Inflammatory macrophage treated with lipopolysaccharide for 4 hours (primary cell): ENCODE data around the gene GSG1.

Source experiments
- DNase-seq: peaks from one replicate; pipeline ENCODE4 v3.0.0-alpha.2; 2020

The GSG1 gene

DNA sequence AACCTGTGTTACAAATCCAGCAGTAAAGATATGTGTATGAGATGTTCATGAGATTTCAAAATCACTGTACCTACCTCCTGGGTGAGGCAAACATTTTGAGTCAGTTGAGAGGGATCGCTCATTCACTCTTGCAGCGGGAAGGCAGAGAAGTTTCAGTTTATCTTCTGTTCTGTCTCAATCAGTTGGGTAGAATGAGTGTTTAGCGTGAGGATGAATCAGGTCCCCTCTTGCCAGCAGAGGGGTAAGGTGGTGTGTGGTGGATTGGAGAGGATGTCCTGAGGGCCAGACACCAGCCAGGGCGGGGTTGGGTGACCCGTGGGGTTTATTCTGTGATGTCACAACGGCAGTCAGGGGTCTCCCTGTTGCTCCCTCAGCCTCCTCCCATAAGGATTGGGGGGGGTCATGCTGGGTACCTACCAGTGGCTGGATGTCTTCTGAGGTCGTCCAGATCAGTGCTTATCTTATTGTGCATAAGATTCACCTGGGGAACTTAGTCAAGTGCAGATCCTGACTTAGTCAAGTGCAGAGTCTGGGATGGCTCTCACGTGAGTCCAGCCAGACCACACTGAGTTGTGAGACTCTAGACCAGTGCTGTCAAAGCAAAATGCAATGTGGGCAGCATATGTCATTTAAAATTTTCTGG is at the start of gene GSG1:
Gene GSG1 (minus strand): TSS at position 277 of the 643 bp plus-strand sequence. CDS start 155 bp downstream, at position 122.
- peak; percentile 64 for DNase-seq

DNA sequence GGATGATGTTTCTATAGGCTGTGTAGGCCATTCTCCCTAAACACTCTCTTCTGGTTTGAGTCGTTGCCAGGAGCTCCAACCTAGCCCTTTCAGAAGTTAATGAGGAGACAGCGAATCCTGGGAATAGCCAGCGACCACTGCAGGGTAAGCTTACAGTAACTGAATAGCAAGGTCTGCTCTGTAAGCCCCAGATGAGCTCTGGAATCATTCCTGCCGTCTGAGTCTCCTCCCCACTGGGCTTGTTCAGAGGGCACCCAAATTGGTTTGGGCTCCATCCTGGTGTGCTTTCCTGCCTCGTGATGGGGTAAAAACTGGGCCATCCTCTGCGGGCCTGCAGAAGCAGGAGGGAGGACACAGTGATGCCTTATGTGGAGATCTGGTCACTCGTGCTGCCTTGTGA is 49.7 kb upstream of the GSG1 start:
- no peak for DNase-seq

DNA sequence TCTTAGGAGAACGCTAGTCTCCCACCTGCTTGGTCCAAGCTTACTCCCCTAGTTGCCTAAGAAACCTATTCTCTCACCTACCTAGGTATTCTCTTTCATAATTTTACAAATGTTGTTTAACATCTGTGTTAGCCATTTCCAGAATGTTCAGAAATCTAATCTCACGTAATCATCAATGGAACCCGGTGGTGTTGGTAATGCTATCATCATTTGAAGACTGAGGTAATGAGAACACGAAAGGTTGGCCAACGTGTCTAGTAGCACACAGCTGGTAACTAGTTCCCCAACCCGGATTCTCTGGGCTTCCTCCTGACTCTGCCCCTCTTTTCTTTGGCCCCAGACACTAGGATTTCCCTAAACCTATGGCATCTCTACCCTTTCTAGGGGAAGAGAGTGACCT is 49.3 kb upstream of the GSG1 start:
- DNase-seq = peak; percentile 43

DNA sequence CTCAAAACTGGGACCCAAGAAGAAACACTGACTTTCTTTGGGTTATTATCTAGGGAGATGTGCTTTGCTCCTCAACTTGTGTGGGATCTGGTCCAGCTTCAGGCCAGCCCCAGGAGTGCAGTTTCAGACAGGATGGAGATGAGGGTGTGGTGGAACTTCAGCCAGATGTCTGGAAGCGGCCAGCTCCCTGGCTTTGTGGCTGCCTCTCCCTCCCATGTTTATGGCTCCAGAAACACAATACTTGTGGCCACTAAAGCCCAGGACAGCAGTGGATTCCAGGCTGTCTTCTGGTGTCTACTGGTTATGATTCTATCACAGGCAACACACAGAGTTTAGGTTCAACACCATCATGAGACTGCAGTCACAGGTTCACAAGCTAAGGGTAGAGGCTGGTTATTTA is 48.8 kb upstream of the GSG1 start:
- DNase-seq = no peak

DNA sequence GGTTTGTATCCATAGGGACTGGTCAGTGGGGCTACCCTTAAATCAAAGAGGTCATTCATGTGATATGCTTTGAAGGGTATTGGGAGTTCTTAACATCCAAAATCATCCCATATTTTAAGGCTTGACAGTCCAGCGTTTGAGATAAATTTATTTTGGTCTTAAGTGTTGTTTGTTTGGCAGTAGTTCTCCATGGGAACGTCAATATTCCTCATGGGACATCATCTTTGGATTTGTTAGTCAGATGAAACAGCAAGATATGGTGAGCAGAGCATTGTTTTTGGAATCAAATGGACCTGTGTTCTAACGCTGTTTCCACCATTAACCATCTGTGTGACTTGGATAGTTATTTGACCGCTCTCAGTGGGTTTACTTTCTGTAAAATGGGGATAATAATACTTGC is 45.9 kb upstream of the GSG1 start:
- no peak for DNase-seq

DNA sequence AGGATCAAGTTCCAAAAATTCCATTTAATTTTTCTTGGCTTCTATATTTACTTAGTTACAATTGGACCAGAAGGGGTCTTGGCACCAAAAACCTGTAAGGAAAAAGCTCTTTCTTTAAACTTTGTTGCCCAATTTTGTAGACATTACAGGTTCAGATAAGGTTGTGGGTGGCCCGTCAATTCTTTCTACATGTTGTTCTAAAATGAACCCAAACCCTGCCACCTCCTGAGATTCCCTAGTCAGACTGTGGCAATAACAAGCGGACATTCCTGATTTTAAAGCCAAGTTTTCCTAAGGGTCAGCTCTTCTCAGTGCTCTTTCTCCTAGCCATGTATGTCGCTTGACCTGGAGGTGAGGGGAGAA is 45.0 kb upstream of the GSG1 start:
- DNase-seq = no peak

DNA sequence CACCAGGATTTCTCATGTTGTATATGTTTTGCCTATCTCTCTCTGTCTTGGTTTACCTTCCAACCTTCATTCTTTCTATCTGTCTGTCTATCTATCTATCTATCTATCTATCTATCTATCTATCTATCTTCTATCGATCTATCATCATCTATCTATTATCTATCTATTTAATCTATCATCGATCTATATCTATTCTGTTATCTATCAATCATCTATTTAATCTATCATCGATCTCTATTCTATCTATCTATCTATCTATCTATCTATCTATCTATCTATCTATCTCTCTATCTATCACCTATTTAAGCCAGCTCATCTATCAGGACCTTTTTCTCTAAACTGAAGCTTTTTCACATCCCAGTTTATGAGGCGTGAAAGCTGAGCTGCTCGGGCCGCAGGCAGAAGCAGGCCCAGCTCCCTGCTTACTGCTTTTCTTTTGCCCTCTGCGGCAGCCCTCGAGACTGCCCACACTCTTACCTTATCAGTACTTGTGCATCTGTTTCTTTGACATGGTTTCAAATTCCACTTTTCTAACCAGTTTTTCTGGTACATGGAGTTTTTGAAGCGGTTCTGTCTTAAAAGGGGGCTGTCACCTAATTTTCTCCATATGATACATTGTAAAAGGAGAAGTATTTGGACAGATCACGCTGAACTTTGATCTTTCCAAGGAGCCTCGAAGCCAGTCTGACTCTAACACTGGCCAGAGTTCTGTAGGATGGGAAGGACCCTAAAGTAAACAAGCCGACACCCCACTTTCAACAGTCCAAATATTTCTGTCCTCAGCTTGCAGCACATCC is 44.4 kb upstream of the GSG1 start:
- DNase-seq = no peak

DNA sequence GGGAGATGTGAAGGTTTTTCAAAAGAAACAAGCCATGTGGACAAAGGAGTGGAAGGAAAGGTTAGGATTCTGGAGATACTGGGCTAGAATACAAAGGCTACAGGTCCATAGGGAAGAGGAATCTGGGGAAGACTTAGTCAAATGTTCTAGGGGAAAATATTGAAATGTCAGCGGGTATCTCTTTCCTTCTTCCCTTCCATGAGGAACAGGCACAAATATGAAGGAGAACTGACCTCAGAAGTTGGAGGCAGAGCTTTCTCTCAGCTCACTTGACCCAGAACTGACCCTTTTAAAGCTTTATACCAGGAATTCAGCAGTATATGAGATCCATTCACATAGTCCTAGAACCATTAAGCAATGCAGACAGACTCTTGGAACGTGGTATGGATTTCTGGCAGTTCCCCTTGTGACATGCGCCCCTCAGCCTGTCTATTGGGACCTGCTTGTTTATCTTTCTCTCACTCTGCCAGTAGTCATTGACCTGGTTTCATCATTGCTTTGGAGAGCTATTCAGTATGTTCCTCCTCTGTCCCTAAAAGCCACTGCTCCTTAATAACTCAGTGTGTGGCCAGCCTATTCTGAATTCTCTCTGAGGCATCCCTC is 43.0 kb upstream of the GSG1 start:
- peak; percentile 27 for DNase-seq

DNA sequence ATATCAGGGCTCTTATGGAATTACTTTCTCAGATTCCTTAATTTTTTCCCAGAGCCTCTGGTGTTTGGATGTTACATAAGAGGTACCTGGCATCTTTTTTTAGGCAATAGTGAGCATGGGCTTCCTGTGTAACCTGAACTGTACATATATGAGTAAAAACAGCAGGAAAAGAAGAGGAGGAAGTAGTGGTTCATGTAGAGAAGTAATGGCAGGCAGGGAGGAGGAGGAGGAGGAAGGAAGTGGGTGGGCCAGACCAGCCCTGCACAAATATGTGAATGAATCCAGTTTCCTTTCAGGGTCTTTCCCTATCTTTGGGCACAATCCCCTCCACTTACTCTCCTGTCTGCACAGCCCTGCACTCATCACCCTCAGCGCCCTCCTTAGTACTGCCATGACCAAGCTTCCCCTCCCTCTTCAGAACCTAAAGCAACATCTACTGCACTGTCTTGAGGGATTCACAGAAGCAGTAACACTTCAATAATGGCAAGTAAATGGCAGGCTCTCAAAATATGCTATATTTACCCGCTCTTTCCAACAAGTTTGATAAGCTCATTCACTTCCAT is 40.9 kb upstream of the GSG1 start:
- DNase-seq = peak; percentile 42

DNA sequence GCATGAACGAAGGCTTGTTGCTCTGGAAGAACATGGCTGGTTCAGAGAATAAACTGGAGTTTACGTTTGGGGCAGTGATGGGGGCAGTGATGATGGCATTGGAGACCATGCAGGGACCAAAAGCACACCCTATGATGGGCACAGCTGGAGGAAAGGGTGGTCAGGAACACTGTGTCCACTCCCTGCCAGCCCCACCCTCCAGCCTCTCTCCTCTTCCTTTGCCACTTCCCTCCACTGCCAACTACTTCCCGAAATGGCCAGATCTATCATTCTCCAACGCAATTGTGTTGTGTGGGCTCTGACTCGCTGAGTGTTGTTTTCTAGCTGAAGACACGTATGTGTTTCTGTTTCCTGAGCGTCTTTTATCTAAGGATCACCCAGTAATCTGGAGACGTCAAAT is 39.3 kb upstream of the GSG1 start:
- peak; percentile 45 for DNase-seq

DNA sequence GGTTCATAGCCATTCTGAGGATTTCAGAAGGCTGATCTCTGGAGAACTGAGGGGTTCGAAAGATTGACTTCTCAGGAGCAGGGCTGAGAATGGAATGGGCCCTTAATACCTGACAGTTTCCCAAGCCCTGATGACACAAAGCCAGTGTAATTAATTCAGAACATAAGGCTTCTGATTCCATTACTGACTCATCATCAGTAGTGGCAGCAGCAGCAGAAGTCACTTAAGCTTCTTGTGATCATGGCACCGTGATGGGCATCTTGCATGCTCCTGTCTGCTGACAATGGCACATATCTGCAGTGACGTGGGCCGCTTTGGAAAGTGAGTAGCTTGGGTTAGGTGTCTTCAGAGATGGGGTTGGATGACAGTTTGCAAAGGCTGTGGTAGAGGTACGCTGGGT is 38.2 kb upstream of the GSG1 start:
- peak; percentile 27 for DNase-seq

DNA sequence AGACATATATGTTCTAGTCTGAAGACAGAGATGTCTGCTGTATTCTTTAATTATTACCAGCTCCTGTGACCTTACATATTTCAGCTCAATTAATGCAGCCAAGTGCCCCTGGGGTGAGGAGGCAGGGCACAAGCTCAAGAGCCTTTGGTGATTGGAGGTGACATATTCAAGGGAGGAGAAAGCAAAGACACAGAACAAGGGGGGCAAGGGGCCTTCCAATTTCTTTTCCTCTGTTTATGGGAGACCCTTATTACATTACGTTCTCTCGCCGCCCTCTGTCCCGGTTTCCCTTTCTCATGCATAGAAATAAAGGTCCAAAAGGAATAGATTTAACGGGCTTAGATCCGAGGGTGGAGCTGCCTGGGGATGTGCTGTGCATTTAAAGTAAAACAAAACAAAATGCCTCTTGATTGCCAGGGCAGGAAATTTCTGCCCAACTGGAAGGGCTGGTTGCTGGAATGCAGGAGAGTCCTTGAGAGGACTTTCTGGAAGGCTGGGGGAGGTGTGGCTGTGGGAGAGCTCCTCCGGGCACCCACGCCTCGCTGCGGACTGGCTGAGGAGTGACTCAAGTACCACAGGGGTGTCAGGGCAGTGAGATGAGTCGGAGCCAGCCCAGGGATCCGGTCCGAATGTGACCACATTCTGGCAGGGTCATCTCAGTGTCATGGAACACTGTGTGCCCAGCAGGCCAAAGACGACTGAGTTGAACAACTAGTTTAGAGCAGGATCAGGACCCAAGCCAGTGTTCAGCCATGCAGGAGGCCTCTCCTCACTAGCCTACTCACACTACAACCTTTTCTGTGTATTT is 32.1 kb upstream of the GSG1 start:
- peak; percentile 21 for DNase-seq

DNA sequence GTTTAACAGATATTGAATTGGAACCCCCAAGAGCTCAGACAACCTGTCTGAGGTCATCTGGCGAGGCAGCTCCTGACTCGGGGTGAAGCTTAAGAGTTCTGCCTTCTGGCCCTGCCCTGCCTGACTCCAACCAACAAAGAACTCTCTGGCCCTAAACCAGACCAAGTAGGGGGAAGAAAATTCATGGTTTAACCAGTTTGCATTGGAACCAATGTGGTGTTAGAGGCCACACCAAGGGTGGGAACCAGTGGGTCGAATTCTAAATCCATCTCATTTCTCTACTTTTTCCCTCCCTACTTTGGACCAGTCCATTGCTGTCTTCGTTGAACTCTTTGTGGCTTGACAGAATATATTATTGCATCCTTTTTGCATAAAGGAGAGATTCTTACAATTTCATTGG is 30.4 kb upstream of the GSG1 start:
- DNase-seq = no peak

DNA sequence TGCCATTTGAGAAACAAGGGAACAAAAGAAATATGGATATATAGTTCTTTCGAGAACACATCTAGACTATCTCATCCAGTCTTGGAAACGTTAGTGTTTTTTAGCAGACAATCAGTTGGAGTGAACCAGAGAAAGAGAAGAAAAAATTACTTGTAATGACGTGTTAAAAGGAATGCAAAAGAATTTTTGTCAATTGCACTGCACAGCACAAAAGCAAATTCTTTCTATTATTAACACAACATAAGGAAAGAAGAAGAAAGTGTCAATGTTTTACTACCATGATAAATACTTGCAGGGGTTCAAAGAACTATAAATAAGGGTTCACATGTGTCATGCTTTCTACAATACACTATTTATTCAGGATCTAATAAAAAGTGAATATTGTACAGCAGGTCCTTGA is 27.5 kb upstream of the GSG1 start:
- no peak for DNase-seq

DNA sequence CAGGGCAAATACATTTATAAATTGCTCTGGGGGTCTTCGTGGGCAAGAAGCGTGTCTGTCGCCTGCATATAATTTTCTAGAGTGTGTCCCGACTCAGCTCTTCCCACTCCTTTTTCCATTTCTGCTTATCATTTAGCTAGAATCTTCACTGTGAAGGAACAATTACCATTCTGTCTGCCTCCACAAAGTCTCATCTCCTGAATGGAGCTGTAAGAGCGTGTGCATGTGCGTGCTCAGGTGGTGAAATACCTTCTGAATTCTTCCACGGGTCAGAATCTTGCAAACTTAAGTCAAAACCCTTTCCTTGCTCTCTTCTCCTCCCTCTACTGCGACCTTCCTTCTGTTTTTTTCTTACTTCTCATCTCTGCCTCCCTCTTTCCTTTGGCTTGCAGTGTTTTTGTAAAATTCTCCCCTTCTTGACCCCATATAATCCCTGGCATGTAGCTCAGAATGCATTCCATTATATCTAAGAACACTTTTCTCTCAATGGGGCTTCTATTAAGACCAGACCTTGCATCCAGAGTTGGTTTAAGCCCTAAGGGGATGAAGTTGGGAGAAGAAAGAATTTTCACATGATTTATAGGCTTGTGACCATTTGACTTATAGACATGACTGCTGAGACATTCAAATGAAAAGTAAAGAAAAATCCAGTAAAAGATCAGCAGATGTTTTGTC is 25.0 kb upstream of the GSG1 start:
- no peak for DNase-seq

DNA sequence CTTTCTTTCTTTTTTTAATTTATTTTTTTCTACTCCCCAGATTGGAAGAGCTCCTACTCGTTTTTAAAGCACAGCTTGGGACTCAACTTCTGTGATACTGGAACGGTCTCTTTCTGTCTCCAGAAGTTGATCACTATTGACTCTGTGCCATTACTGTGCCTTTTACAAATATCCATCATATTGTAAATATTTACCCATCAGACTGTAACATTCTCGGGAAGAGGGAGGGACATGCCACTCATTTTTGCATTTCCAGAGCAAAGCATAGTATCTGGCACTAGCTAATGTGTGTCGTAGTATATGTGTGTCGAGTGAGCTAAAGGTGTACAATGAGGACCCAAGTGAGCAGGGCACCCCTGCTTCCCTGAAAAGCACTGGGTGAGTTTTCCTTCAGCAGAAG is 24.0 kb upstream of the GSG1 start:
- DNase-seq = no peak

DNA sequence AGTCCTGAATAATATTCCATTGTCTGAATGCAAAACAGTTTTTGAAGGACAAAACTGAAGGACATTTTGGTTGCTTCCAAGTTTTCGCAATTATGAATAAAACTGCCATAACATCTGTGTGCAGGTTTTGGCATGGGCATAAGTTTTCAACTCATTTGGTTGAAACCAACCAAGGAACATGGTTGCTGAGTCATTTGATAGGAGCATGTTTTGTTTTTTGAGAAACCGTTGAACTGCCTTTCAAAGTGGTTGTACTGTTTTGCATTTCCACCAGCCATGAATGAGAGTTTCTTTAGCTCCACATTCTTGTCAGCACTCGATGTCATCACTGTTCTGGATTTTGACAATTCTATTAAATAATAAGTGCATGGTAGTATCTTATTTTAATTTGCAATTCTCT is 23.0 kb upstream of the GSG1 start:
- no peak for DNase-seq

DNA sequence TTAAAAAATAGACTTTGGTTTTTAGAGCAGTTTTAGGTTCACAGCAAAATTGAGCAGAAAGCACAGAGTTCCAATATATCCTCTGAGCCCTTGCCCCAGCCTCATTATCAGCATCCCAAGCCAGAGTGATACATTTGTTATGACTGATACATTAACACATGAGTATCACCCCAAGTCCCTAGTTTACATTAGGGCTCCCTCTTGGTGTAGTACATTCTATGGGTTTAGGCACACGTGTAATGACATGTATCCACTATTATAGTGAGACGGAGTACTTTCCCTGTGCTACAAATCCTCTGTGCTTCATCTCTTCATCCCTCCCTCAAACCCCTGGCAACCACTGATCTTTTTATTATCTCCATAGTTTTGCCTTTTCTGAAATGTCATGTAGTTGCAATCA is 22.5 kb upstream of the GSG1 start:
- no peak for DNase-seq

DNA sequence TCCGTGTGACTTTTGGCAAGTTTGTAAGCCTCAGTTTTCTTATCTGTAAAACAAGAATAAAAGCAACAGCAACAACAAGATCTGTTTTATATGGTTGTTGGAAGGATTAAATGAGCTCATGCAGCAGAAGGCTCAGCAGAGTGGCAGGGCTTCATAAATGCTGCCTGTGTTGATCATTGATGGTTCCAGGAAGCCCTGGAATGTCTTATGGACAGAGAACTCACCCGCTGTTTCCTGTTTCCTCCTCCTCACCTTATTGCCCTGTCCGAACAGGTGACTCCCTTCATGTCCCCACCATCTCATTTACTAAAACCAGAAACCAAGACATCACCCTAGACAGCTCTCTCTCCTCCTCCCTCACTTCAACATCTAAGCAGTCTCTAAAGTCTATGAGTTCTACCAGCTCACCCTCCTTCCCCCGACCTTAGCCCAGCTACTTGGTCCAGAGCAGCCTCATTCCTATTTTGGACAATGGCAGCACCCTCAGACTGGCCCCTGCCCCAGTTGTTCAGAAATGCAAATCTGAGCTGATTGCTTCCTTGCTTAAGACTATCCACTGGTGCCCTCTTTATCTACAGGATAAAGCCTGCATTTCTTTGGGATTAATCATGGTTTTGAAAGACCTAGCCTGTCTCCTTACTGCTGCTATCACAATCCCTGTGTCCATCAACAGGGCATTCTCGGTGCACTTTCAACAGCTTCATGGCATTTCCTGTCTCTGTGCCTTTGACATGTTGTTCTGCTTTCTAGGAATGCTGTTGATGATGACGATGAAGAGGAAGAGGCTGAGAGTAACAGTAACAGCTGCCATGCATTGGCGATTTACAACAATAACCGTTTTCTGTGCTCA is 21.4 kb upstream of the GSG1 start:
- DNase-seq = no peak

DNA sequence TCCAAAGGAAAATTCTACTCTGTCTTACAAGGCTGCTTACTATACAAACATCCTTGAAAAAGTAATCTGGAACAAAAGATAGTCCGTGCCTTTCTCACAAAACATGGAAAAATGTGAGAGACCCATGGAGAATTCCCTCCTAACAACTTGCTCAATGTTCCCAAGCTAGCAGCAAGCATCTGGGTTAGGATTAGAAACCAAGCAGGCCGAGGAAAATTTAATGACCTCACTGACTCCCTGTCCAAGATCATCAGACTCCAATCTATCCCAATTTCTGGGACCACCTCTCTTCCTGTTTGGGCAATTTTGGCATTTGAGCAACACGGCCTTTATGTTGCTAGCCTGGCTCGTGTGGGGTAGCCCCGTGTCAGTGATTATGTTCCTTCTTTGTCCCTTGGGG is 18.1 kb upstream of the GSG1 start:
- DNase-seq = no peak

DNA sequence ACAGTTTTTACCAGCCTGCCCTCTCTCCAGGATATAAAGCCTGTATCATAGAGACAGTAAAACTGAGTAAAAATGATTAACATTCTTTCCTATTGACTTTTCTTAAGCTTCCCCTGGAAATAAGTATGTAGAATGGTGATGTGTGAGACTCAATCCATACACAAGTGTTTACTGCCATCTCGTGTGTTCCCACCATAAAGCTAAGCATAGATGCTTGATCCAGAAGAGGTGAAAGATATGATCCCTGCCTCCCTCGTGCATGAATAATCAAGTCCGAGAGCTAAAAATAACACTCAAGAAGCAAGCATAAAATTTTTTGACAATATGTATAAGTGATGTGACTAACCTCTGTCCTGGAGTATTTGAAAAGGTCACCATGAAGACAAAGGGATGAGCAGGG is 16.9 kb upstream of the GSG1 start:
- DNase-seq = no peak

DNA sequence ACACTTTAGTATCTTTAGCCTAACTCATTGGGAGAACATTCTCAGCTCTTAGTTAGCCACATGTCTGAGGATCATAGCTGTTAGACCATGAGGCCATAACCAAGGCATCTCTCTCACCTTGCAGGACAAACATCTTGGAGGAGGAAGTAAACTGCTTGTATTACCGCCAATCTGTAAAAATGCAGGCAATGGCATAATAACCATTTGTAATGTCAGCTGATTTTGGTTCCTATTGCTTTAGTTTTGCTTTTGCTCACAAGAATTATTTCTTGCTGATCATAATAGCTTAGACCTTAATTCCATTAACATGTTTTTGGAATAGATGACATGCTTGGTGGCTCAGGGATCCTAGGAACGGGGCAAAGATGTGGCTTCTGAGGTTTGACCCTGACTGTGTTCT is 16.4 kb upstream of the GSG1 start:
- peak; percentile 60 for DNase-seq
